HK-2 (cell line): ENCODE results near the gene HPGDS.

Experiments used
- DNase-seq: peaks from one replicate; pipeline ENCODE4 v3.0.0-alpha.2; 2018; ENCODE audit not compliant: unreplicated experiment

HPGDS gene

DNA sequence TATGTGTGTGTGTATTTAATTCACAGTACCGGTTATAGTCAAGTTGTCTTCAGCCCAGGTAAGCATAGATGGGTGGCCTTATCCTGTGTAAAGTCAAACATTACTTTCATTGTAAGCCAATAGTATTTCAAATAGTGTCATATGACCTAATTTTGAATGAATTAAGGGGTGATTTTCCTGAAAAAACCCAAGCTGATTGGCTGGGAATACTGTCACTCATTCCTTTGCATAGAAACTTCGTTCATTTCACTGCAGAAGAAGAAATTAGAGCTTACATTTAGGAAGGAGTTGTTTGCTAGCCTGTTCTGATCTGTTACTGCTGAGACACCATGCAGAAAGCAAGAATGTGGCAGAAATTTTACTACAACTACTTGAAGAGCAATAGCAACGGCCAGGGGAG is 89.6 kb downstream of the HPGDS start:
- DNase-seq = no peak

DNA sequence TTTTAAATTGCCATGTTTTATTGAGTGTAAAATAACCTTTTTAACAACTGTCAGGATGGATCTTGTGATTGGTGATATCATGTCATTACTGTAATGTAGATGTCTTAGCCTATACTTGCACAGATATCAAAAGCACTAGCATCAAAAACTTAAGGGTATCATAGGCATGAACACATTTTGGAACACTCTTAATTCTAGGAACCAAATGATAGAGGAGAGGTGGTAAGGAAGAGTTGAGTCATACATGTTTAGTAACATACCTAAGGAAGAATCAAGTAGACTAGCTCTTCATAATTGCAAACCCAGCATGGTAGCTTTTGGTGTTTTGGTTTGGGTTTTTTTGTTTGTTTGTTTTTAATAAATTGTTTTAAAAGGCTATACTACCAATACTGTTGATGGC is 91.5 kb downstream of the HPGDS start:
- no peak for DNase-seq
